Stomach (tissue), 4 donors: ENCODE data around the gene P2RX1.

Experiments used
- POLR2A ChIP-seq, 4 donors: fragments of 450-650 bp; IDR thresholded peaks; one replicate each; pipeline ENCODE4 v1.6.1; 2016; ENCODE audit warnings: antibody characterized with exemption in 4 of 4, control low read depth in 2 of 4, mild to moderate bottlenecking in 1 of 4, moderate library complexity in 1 of 4
- TF ChIP-seq, protein P1 (sequence below), 7 experiments: fragments of 450-650 bp in 4 of 7; fragments of 200-600 bp in 3 of 7; sonication (generic) in 3 of 7; IDR thresholded peaks; one replicate each; pipeline ENCODE4 v1.5.1; 2016 to 2019; ENCODE audit warnings: antibody characterized with exemption in 7 of 7, control low read depth in 2 of 7, mild to moderate bottlenecking in 1 of 7

DNA sequence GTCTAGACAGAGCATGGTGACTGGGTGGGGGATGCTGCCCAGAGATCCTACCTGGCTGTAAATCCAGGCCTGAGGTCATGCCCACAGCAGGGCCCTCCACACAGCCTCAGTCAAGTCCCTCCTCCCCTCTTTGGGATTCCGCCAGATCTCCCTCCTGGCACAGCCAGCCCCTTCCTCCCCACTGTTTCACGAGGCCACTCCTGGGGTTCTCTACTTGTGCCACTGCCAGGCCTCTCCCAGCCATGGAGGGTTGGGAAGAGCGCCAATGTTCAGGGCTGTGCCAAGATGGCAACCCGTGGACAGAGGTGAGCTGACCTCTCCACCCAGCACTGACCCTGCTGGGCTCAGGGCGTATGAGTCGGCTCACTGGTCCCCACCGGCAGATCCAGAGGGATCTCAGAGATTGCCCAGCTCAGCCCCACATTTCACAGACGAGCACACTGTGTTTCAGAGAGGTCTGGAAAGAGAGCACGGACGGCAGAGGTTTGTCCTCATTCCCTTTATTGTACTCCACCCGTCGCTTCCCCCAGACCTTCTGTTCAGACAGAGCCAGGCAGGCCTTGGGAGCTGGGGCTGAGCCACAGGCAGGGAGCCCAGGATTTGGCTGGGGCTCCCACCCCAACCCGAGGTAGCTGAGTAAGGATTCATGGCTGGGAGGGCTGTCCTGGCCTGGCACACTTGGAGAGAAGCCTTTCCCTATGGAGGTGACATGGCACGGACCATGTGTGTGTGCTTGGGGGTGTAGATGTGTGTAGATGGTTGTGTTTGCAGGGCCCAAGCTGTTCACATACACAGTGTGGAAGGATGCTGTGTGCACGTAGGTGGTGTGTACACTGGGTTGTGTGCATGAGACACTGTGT lies 19.9 kb downstream of the P2RX1 start:
- no peak for TF ChIP-seq POLR2A (IDR thresholded peaks at IDR 0.05)
- TF ChIP-seq, protein P1, sequence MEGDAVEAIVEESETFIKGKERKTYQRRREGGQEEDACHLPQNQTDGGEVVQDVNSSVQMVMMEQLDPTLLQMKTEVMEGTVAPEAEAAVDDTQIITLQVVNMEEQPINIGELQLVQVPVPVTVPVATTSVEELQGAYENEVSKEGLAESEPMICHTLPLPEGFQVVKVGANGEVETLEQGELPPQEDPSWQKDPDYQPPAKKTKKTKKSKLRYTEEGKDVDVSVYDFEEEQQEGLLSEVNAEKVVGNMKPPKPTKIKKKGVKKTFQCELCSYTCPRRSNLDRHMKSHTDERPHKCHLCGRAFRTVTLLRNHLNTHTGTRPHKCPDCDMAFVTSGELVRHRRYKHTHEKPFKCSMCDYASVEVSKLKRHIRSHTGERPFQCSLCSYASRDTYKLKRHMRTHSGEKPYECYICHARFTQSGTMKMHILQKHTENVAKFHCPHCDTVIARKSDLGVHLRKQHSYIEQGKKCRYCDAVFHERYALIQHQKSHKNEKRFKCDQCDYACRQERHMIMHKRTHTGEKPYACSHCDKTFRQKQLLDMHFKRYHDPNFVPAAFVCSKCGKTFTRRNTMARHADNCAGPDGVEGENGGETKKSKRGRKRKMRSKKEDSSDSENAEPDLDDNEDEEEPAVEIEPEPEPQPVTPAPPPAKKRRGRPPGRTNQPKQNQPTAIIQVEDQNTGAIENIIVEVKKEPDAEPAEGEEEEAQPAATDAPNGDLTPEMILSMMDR (IDR thresholded peaks at IDR 0.05): no peak
